ENCODE measurements around the gene RGCC. TPM values are rescaled to one million over a fixed set of nuclear protein-coding genes. Genes with fewer than 3 reads are reported as not detected.

RGCC gene
- polyA plus RNA-seq, 1 of the 3 experiments (the other 2 are of a cell fraction) = 0.05 TPM

GRCh38 chr13:41511827-41512226 is 54.5 kb downstream of the RGCC start:
- ChIA-PET POLR2A (no interaction called here), CTCF (no interaction called here)

More at GRCh38 chr13:41511827-41512226, 54.5 kb downstream of the RGCC start:
- no peaks in the 10 kb centered on the region for H3K36me3 ChIP-seq (replicated peaks in 1 of 2; ENCODE audit: control insufficient read depth in 1 of 2, insufficient read depth in 2 of 2, low read length in 1 of 2)
- H3K9ac ChIP-seq = no peak overlapping the region
- 10% methylated on average over 1 of the region's 1 CpG for WGBS (ENCODE audit: low lambda C conversion rate)
- no peak overlapping the region for H3K4me3 ChIP-seq (ENCODE audit: low read depth in 2 of 2, low read length in 1 of 2)
- H3K9me3 ChIP-seq = no peaks in the 10 kb centered on the region
- no peaks in the 10 kb centered on the region for H3K4me1 ChIP-seq (ENCODE audit: control insufficient read depth in 1 of 2, insufficient read depth in 2 of 2, low read depth in 1 of 2, low read length in 1 of 2)
- H3K4me2 ChIP-seq = no peak overlapping the region
- DNase-seq = no peak
- no peaks in the 10 kb centered on the region; the same call in 1 of the 2 replicates for H3K27me3 ChIP-seq (ENCODE audit: insufficient read depth)
- no peaks in the 10 kb centered on the region for H3K9me2 ChIP-seq
- H3K27ac ChIP-seq (ENCODE audit: low read depth in 2 of 2, low read length in 1 of 2) = no peak overlapping the region
- no peaks in the 10 kb centered on the region for H4K20me1 ChIP-seq (ENCODE audit: insufficient read depth)
- no peaks in the 10 kb centered on the region for H3K79me2 ChIP-seq (ENCODE audit: insufficient read depth)
- H3F3A ChIP-seq (replicated peaks; ENCODE audit: insufficient read depth) = no peaks in the 10 kb centered on the region
- TF ChIP-seq EP300 (IDR thresholded peaks at IDR 0.05; ENCODE audit: borderline replicate concordance in 1 of 2, low read depth in 1 of 2, low read length in 1 of 2) (no peak), NFIC (IDR thresholded peaks at IDR 0.05; ENCODE audit: borderline replicate concordance) (no peak), FOSL2 (IDR thresholded peaks at IDR 0.05; ENCODE audit: borderline replicate concordance, low read depth) (no peak), RCOR1 (IDR thresholded peaks at IDR 0.05; ENCODE audit: low read length) (no peak), REST (IDR thresholded peaks at IDR 0.05; ENCODE audit: low read depth, low read length) (no peak), CTCF (IDR thresholded peaks at IDR 0.05) (no peak), FOXJ3 (CRISPR knock-in tag; IDR thresholded peaks at IDR 0.05) (no peak), RFX5 (IDR thresholded peaks at IDR 0.05; ENCODE audit: low read length) (no peak), TEAD4 (IDR thresholded peaks at IDR 0.05; ENCODE audit: borderline replicate concordance, insufficient read depth) (no peak), TCF12 (IDR thresholded peaks at IDR 0.05) (no peak), MXI1 (IDR thresholded peaks at IDR 0.05; ENCODE audit: low read depth, low read length) (no peak), PBX3 (IDR thresholded peaks at IDR 0.05) (no peak), CHD2 (IDR thresholded peaks at IDR 0.05; ENCODE audit: low read length, partially characterized antibody) (no peak), POLR2AphosphoS5 (IDR thresholded peaks at IDR 0.05; ENCODE audit: low read depth, low read length) (no peak), YY1 (IDR thresholded peaks at IDR 0.05; ENCODE audit: low read depth) (no peak), SMC3 (IDR thresholded peaks at IDR 0.05; ENCODE audit: low read depth, low read length) (no peak), EZH2phosphoT487 (IDR thresholded peaks at IDR 0.05; ENCODE audit: borderline replicate concordance, low read depth) (no peak)
- TF ChIP-seq, protein P1, sequence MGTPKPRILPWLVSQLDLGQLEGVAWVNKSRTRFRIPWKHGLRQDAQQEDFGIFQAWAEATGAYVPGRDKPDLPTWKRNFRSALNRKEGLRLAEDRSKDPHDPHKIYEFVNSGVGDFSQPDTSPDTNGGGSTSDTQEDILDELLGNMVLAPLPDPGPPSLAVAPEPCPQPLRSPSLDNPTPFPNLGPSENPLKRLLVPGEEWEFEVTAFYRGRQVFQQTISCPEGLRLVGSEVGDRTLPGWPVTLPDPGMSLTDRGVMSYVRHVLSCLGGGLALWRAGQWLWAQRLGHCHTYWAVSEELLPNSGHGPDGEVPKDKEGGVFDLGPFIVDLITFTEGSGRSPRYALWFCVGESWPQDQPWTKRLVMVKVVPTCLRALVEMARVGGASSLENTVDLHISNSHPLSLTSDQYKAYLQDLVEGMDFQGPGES (IDR thresholded peaks at IDR 0.05; ENCODE audit: low read depth, low read length) = no peak
- TF ChIP-seq, protein P2, sequence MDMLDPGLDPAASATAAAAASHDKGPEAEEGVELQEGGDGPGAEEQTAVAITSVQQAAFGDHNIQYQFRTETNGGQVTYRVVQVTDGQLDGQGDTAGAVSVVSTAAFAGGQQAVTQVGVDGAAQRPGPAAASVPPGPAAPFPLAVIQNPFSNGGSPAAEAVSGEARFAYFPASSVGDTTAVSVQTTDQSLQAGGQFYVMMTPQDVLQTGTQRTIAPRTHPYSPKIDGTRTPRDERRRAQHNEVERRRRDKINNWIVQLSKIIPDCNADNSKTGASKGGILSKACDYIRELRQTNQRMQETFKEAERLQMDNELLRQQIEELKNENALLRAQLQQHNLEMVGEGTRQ (IDR thresholded peaks at IDR 0.05; ENCODE audit: borderline replicate concordance, low read depth, low read length) = no peak
- TF ChIP-seq, protein P3, sequence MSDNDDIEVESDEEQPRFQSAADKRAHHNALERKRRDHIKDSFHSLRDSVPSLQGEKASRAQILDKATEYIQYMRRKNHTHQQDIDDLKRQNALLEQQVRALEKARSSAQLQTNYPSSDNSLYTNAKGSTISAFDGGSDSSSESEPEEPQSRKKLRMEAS (IDR thresholded peaks at IDR 0.05; ENCODE audit: low read depth) = no peak
- H2AFZ ChIP-seq (ENCODE audit: low read depth) = no peak overlapping the region
